Transverse colon (tissue), 4 donors: Measurements from ENCODE around the gene RELL1. TPM values are rescaled to one million over a fixed set of nuclear protein-coding genes. Genes with fewer than 3 reads are reported as not detected.

ENCODE experiments used
- DNase-seq: peaks from one replicate; pipeline ENCODE4 v3.0.0-alpha.2; 2019
- H3K27ac ChIP-seq, 4 donors: fragments of 200-600 bp; sonication (generic); 2 replicates each; pipeline ENCODE4 v1.5.1; 2016 to 2018; ENCODE audit warnings: inconsistent platforms in 4 of 4
- H3K27me3 ChIP-seq: fragments of 200-600 bp; sonication (generic); 2 replicates; pipeline ENCODE4 v1.5.1; 2017; ENCODE audit warnings: inconsistent platforms
- H3K36me3 ChIP-seq, 4 donors: fragments of 200-600 bp; sonication (generic); 2 replicates each; pipeline ENCODE4 v1.5.1; 2017 to 2019; ENCODE audit warnings: inconsistent platforms in 4 of 4
- H3K4me1 ChIP-seq, 4 donors: fragments of 200-600 bp; sonication (generic); 2 replicates each; pipeline ENCODE4 v1.5.1; 2017 to 2020; ENCODE audit warnings: inconsistent platforms in 4 of 4
- H3K4me3 ChIP-seq, 4 donors: fragments of 200-600 bp; sonication (generic); 1 replicate in 1 of 4; 2 replicates in 3 of 4; pipeline versions ENCODE4 v1.5.1 to v1.6.1; 2017 to 2019; ENCODE audit warnings: inconsistent platforms in 4 of 4
- H3K9me3 ChIP-seq, 2 donors: fragments of 200-600 bp; sonication (generic); 2 replicates each; pipeline ENCODE4 v1.5.1; 2017 to 2019; ENCODE audit warnings: inconsistent platforms in 2 of 2
- CTCF ChIP-seq, 5 experiments: fragments of 200-600 bp in 3 of 5; fragments of 450-650 bp in 2 of 5; sonication (generic) in 3 of 5; IDR thresholded peaks; 1 replicate in 2 of 5; 2 replicates in 3 of 5; pipeline ENCODE4 v1.5.1; 2016 to 2017; ENCODE audit warnings: antibody characterized with exemption in 5 of 5, inconsistent platforms in 3 of 5, mild to moderate bottlenecking in 2 of 5, moderate library complexity in 1 of 5
- EP300 ChIP-seq: sonication (generic); formaldehyde crosslinking; IDR thresholded peaks from one replicate; pipeline ENCODE4 v1.6.1; 2017; ENCODE audit warnings: antibody characterized with exemption, low read depth
- POLR2A ChIP-seq: fragments of 450-650 bp; IDR thresholded peaks from one replicate; pipeline ENCODE4 v1.6.1; 2016; ENCODE audit warnings: antibody characterized with exemption, mild to moderate bottlenecking, moderate library complexity
- POLR2AphosphoS5 ChIP-seq, 3 donors: sonication (generic); formaldehyde crosslinking; IDR thresholded peaks; one replicate each; pipeline ENCODE4 v1.6.1; 2016; ENCODE audit warnings: antibody characterized with exemption in 3 of 3
- WGBS, 2 donors: methylation state at CpG; one replicate each; pipeline ENCODE4 v1.1.5; 2018; ENCODE audit warnings: low coverage in 1 of 2; 5-methylcytosine and 5-hydroxymethylcytosine counted together
- in situ Hi-C, 4 donors: fragments of 200-750 bp; cut with MboI; loops; one replicate each; pipeline versions ENCODE4 v1.15.0 to v1.15.1; 2017; ENCODE audit warnings: low sequenced_read_pairs in 3 of 4, low pct_ligation_motif_present in 1 of 4, low pct_unique_long_range_greater_than_20kb in 1 of 4
- intact Hi-C: fragments of 100-400 bp; cut with DNase I; formaldehyde crosslinking; loops from one replicate; pipeline ENCODE4 v1.15.1; 2023; ENCODE audit warnings: low total_unique reads
- total RNA-seq, 4 donors: library from RNA; depleted of rRNA; stranded (reverse); fragments of >200 nt; gene quantifications; one replicate each; pipeline ENCODE4 v1.1.0, GENCODE V29; 2016

The RELL1 gene
- total RNA-seq, 4 donors from 2014 or later, result 9.2 to 192 (median 107) TPM

GRCh38 chr4:37732526-37733186 is 46.5 kb upstream of the RELL1 start:
- WGBS, 2 donors, result 90 to 92% methylated on average over 5 of the region's 5 CpGs
- H3K27me3 ChIP-seq, result no peaks in the 10 kb centered on the region
- intact Hi-C loops, result no loop called here
- H3K27ac ChIP-seq, result peak overlapping the region; percentile 50 to 75 (median 59)
- peaks cover 0 to 11% (median 5%) of the 10 kb centered on the region in 4 donors for H3K4me1 ChIP-seq
- H3K9me3 ChIP-seq, result no peaks in the 10 kb centered on the region
- TF ChIP-seq POLR2AphosphoS5 (IDR thresholded peaks at IDR 0.05), result no peak
- no peak for TF ChIP-seq POLR2A
- TF ChIP-seq CTCF (IDR thresholded peaks at IDR 0.05), result no peak
- no peak for TF ChIP-seq EP300
- DNase-seq, result no peak
- no peak overlapping the region for H3K4me3 ChIP-seq
- in situ Hi-C loops, result no loop called here
- H3K36me3 ChIP-seq, result no peaks in the 10 kb centered on the region

DNA sequence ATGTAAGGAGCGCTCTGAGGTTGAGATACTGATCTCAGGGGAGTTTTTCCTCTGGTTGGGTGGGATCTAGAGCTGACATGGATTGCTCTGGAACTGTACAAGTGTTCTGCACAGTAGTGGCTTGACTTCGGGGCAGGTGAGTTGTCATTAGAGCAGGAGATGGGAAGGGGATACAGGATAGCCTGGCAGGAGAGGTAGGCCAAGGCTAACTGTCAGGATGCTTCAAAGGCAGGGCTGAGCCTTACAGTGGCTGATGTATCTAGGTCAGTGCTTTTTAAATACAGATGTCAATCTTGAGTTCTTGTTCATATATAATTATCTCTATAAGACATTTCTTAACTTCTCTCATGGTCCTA is 43.5 kb upstream of the RELL1 start:
- no peak for DNase-seq
- no peaks in the 10 kb centered on the region for H3K36me3 ChIP-seq
- intact Hi-C loops (no loop called here), in situ Hi-C loops (no loop called here)
- WGBS, 2 donors, result 36 to 91% methylated on average over 2 of the region's 2 CpGs
- no peaks in the 10 kb centered on the region for H3K9me3 ChIP-seq
- TF ChIP-seq EP300, result no peak
- no peak for TF ChIP-seq POLR2A
- TF ChIP-seq CTCF (IDR thresholded peaks at IDR 0.05), result no peak
- TF ChIP-seq POLR2AphosphoS5 (IDR thresholded peaks at IDR 0.05), result no peak
- H3K4me1 ChIP-seq, result peaks cover 0 to 15% (median 5%) of the 10 kb centered on the region in 4 donors
- H3K27me3 ChIP-seq, result no peaks in the 10 kb centered on the region
- no peak overlapping the region for H3K4me3 ChIP-seq
- no peak overlapping the region for H3K27ac ChIP-seq

GRCh38 chr4:37728064-37728463 is 41.9 kb upstream of the RELL1 start:
- no peaks in the 10 kb centered on the region for H3K9me3 ChIP-seq
- no peaks in the 10 kb centered on the region for H3K36me3 ChIP-seq
- no peaks in the 10 kb centered on the region for H3K27me3 ChIP-seq
- TF ChIP-seq POLR2A (no peak), CTCF (IDR thresholded peaks at IDR 0.05) (no peak), EP300 (no peak), POLR2AphosphoS5 (IDR thresholded peaks at IDR 0.05) (no peak)
- in situ Hi-C loops (no loop called here), intact Hi-C loops (no loop called here)
- no peak for DNase-seq
- H3K27ac ChIP-seq, result no peak overlapping the region
- H3K4me3 ChIP-seq, result no peak overlapping the region
- peaks cover 0 to 8% (median 3%) of the 10 kb centered on the region in 4 donors for H3K4me1 ChIP-seq

DNA sequence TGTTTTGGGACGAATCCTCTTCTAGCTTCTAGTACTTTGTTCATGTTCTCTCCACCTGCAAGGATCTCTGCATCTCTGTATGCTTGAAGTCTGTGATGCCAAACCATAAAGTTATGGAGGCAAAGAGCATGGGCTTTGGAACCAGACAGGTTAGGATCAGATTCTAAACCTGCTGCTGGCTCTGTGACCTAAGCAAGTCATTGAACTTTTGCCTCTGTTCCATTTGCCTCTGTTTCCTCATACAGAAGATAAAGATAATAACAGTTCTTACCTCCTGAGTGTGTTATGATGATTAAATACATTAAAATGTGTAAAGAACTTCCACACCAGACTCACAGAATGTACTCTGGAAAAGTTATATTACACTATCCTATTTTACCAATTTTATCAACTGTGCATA is 41.5 kb upstream of the RELL1 start:
- H3K27ac ChIP-seq, result no peak overlapping the region
- in situ Hi-C loops (no loop called here), intact Hi-C loops (no loop called here)
- peaks cover 0 to 4% (median 1%) of the 10 kb centered on the region in 4 donors for H3K4me1 ChIP-seq
- no peaks in the 10 kb centered on the region for H3K36me3 ChIP-seq
- 79 to 100% methylated on average over 1 of the region's 1 CpG for WGBS, 2 donors
- no peaks in the 10 kb centered on the region for H3K9me3 ChIP-seq
- TF ChIP-seq EP300 (no peak), POLR2A (no peak), POLR2AphosphoS5 (IDR thresholded peaks at IDR 0.05) (no peak), CTCF (IDR thresholded peaks at IDR 0.05) (no peak)
- DNase-seq, result no peak
- no peak overlapping the region for H3K4me3 ChIP-seq
- H3K27me3 ChIP-seq, result no peaks in the 10 kb centered on the region
